Neural cell (in vitro differentiated cells): ENCODE measurements around the gene FGR. TPM values are rescaled to one million over a fixed set of nuclear protein-coding genes. Genes with fewer than 3 reads are reported as not detected.

Source experiments
- H2AFZ ChIP-seq: fragments of 200-600, 300-800 bp; sonication (generic), shearing (Covaris generic); 2 replicates; pipeline ENCODE4 v1.6.0; 2014; ENCODE audit warnings: low read depth, mild to moderate bottlenecking, antibody characterized with exemption, low read length, moderate library complexity
- H3F3A ChIP-seq: fragments of 200-600 bp; shearing (Covaris generic); 2 replicates; pipeline ENCODE4 v1.6.1; 2016; ENCODE audit warnings: mild to moderate bottlenecking, moderate library complexity, mixed read lengths, antibody characterized with exemption, low read length; ENCODE audit not compliant: insufficient read depth, poor library complexity, severe bottlenecking
- H3K27ac ChIP-seq: fragments of 200-600, 300-800 bp; sonication (generic), shearing (Covaris generic); 2 replicates; pipeline ENCODE4 v1.5.1; 2014; ENCODE audit warnings: mild to moderate bottlenecking, low read length, moderate library complexity
- H3K27me3 ChIP-seq: fragments of 300-800, 200-600 bp; sonication (generic), shearing (Covaris generic); 2 replicates; pipeline ENCODE4 v1.6.0; 2014; ENCODE audit warnings: mild to moderate bottlenecking, low read depth, low read length, moderate library complexity; ENCODE audit not compliant: insufficient read depth
- H3K36me3 ChIP-seq: fragments of 300-800, 200-600 bp; sonication (generic), shearing (Covaris generic); 2 replicates; pipeline ENCODE4 v1.5.1; 2014; ENCODE audit warnings: mild to moderate bottlenecking, antibody characterized with exemption, low read length, moderate library complexity; ENCODE audit not compliant: insufficient read depth
- H3K4me2 ChIP-seq: fragments of 300-800, 200-600 bp; sonication (generic), shearing (Covaris generic); 2 replicates; pipeline ENCODE4 v1.6.0; 2014; ENCODE audit warnings: mild to moderate bottlenecking, low read length
- H3K4me3 ChIP-seq: fragments of 300-800, 200-600 bp; sonication (generic), shearing (Covaris generic); 2 replicates; pipeline ENCODE4 v1.5.1; 2014; ENCODE audit warnings: mild to moderate bottlenecking, low read length, moderate library complexity
- H3K79me2 ChIP-seq: fragments of 200-600 bp; shearing (Covaris generic); replicated peaks from 2 replicates; pipeline ENCODE4 v1.6.0; 2014; ENCODE audit warnings: mild to moderate bottlenecking, low read length, moderate library complexity; ENCODE audit not compliant: insufficient read depth
- H3K9ac ChIP-seq: fragments of 300-800, 200-600 bp; sonication (generic), shearing (Covaris generic); 2 replicates; pipeline ENCODE4 v1.6.1; 2016; ENCODE audit warnings: mild to moderate bottlenecking, low read length, mixed read lengths
- H3K9me2 ChIP-seq: fragments of 200-600 bp; shearing (Covaris generic); 2 replicates; pipeline ENCODE4 v1.6.1; 2016; ENCODE audit warnings: mild to moderate bottlenecking, low read length, mixed read lengths; ENCODE audit not compliant: insufficient read depth
- H3K9me3 ChIP-seq: fragments of 200-600, 300-800 bp; sonication (generic), shearing (Covaris generic); 2 replicates; pipeline ENCODE4 v1.6.1; 2016; ENCODE audit warnings: mild to moderate bottlenecking, mixed run types, low read length, moderate library complexity, mixed read lengths
- H4K20me1 ChIP-seq: fragments of 200-600 bp; shearing (Covaris generic); 2 replicates; pipeline ENCODE4 v1.6.1; 2016; ENCODE audit warnings: mild to moderate bottlenecking, mixed run types; ENCODE audit not compliant: insufficient read depth
- CTCF ChIP-seq: fragments of 450-650 bp; IDR thresholded peaks from 2 replicates; pipeline ENCODE4 v1.5.1; 2014; ENCODE audit warnings: antibody characterized with exemption, mild to moderate bottlenecking, moderate library complexity; ENCODE audit not compliant: poor library complexity, severe bottlenecking
- EP300 ChIP-seq: fragments of 450-650 bp; conservative IDR thresholded peaks from 2 replicates; pipeline ENCODE4 v1.6.1; 2014; ENCODE audit warnings: antibody characterized with exemption, mild to moderate bottlenecking, moderate library complexity; ENCODE audit not compliant: poor library complexity, severe bottlenecking
- EZH2 ChIP-seq: fragments of 200-600, 300-800 bp; shearing (Covaris generic), sonication (generic); IDR thresholded peaks from 2 replicates; pipeline ENCODE4 v1.6.1; 2014; ENCODE audit warnings: antibody characterized with exemption, low read length, borderline replicate concordance, mild to moderate bottlenecking; ENCODE audit not compliant: insufficient read depth, poor library complexity, severe bottlenecking
- MXI1 ChIP-seq: fragments of 450-650 bp; conservative IDR thresholded peaks from 2 replicates; pipeline ENCODE4 v1.6.1; 2014; ENCODE audit warnings: antibody characterized with exemption, mild to moderate bottlenecking; ENCODE audit not compliant: poor library complexity, severe bottlenecking
- RAD21 ChIP-seq: fragments of 450-650 bp; conservative IDR thresholded peaks from 2 replicates; pipeline ENCODE4 v1.6.1; 2014; ENCODE audit warnings: antibody characterized with exemption, mild to moderate bottlenecking, moderate library complexity
- REST ChIP-seq: IDR thresholded peaks from 2 replicates; pipeline ENCODE4 v1.6.1; 2012; ENCODE audit warnings: borderline replicate concordance
- SMC3 ChIP-seq: fragments of 450-650 bp; conservative IDR thresholded peaks from 2 replicates; pipeline ENCODE4 v1.6.1; 2014; ENCODE audit warnings: antibody characterized with exemption, mild to moderate bottlenecking, moderate library complexity; ENCODE audit not compliant: poor library complexity
- TAF1 ChIP-seq: IDR thresholded peaks from 2 replicates; pipeline ENCODE4 v1.6.1; 2012; ENCODE audit warnings: low read depth
- polyA plus RNA-seq: library from polyadenylated mRNA; depleted of rRNA; stranded (reverse); fragments of >200 nt; gene quantifications from 2 replicates; pipeline ENCODE4 v1.2.3, GENCODE V29; 2014

The FGR gene
- polyA plus RNA-seq, 1 donor from 2014 or later, result not detected

GRCh38 chr1:27606708-27607238, 28.2 kb downstream of the FGR start:
- peak; percentile 30 for TF ChIP-seq CTCF
- no peak for TF ChIP-seq EP300
- TF ChIP-seq SMC3, result peak; percentile 5
- no peak for TF ChIP-seq RAD21
- H3K27ac ChIP-seq, result no peak overlapping the region
- no peaks in the 10 kb centered on the region for H3F3A ChIP-seq
- no peaks in the 10 kb centered on the region for H3K27me3 ChIP-seq
- H3K79me2 ChIP-seq, result peaks cover 23% of the 10 kb centered on the region
- no peaks in the 10 kb centered on the region for H3K36me3 ChIP-seq
- no peak overlapping the region for H3K9ac ChIP-seq
- no peak overlapping the region for H3K4me2 ChIP-seq
- peaks cover 10% of the 10 kb centered on the region for H4K20me1 ChIP-seq
- no peaks in the 10 kb centered on the region for H3K9me3 ChIP-seq
- H3K9me2 ChIP-seq, result no peaks in the 10 kb centered on the region
- no peak overlapping the region for H3K4me3 ChIP-seq
- H2AFZ ChIP-seq, result no peak overlapping the region

- TF ChIP-seq TAF1 (no peak), EZH2 (no peak), MXI1 (peak; percentile 33), CTCF (peak; percentile 97), RAD21 (peak; percentile 99), REST (no peak), SMC3 (peak; percentile 96)
- H3K9me3 ChIP-seq, result no peaks in the 10 kb centered on the region
- H3F3A ChIP-seq, result no peaks in the 10 kb centered on the region
- no peak overlapping the region for H3K27ac ChIP-seq
- H4K20me1 ChIP-seq, result peaks cover 17% of the 10 kb centered on the region
- no peaks in the 10 kb centered on the region for H3K9me2 ChIP-seq
- no peak overlapping the region for H3K4me2 ChIP-seq
- no peaks in the 10 kb centered on the region for H3K36me3 ChIP-seq
- no peaks in the 10 kb centered on the region for H3K27me3 ChIP-seq
- H2AFZ ChIP-seq, result no peak overlapping the region
- H3K4me3 ChIP-seq, result no peak overlapping the region
- H3K9ac ChIP-seq, result no peak overlapping the region
- peaks cover 31% of the 10 kb centered on the region for H3K79me2 ChIP-seq
Measured at GRCh38 chr1:27605796-27606707, 28.9 kb downstream of the FGR start.
